Muscle of leg (tissue), 11 donors: ENCODE results near the gene ZNF354B. TPM values are rescaled to one million over a fixed set of nuclear protein-coding genes. Genes with fewer than 3 reads are reported as not detected.
"Not testable (repeated sequence)": the region's sequence is repeated elsewhere in the genome, so short reads cannot be mapped to it uniquely, and the experiment has no call there.

Experiments used
- DNase-seq: peaks from one replicate; pipeline ENCODE4 v3.0.0; 2013
- H3K27ac ChIP-seq: one replicate; pipeline ENCODE4 v1.5.1; 2013; ENCODE audit warnings: mild to moderate bottlenecking, low read length, control low read depth
- H3K27me3 ChIP-seq: one replicate; pipeline ENCODE4 v1.6.1; 2013; ENCODE audit warnings: low read length; ENCODE audit not compliant: control insufficient read depth, insufficient read depth
- H3K36me3 ChIP-seq: one replicate; pipeline ENCODE4 v1.6.1; 2013; ENCODE audit warnings: low read length; ENCODE audit not compliant: control insufficient read depth, insufficient read depth
- H3K4me1 ChIP-seq: one replicate; pipeline ENCODE4 v1.6.1; 2013; ENCODE audit warnings: low read length; ENCODE audit not compliant: control insufficient read depth, insufficient read depth
- H3K4me3 ChIP-seq: one replicate; pipeline ENCODE4 v1.5.1; 2013; ENCODE audit warnings: low read length, control low read depth
- H3K9me3 ChIP-seq: replicated peaks from 2 replicates; pipeline ENCODE4 v1.6.1; 2013; ENCODE audit warnings: low read depth, low read length; ENCODE audit not compliant: control insufficient read depth
- WGBS: methylation state at CpG from one replicate; pipeline ENCODE4 v1.1.5; 2013; ENCODE audit warnings: missing lambda C conversion rate; ENCODE audit not compliant: insufficient coverage; 5-methylcytosine and 5-hydroxymethylcytosine counted together
- polyA plus RNA-seq, 8 donors: library from polyadenylated mRNA; unstranded; fragments of 120-200 nt; gene quantifications; one replicate each; pipeline versions ENCODE4 v1.2.1 to v1.2.3, GENCODE V29; 2013; ENCODE audit warnings: inconsistent platforms in 1 of 8, low replicate concordance in 1 of 8; ENCODE audit not compliant: insufficient read length in 8 of 8, insufficient read depth in 1 of 8
- total RNA-seq: library from RNA; stranded (reverse); fragments of 120-200 nt; gene quantifications from one replicate; pipeline ENCODE4 v1.2.4, GENCODE V29; 2013

The ZNF354B gene
- total and polyA plus RNA-seq, 9 donors, result 10.8 to 16.2 (median 13.3) TPM

GRCh38 chr5:178870411-178870810 is 10.7 kb downstream of the ZNF354B start:
- H3K9me3 ChIP-seq, result peaks cover 18% of the 10 kb centered on the region
- WGBS, result 98% methylated on average over 6 of the region's 8 CpGs
- no peak overlapping the region for H3K4me3 ChIP-seq
- no peak overlapping the region for H3K27ac ChIP-seq
- H3K4me1 ChIP-seq, result no peaks in the 10 kb centered on the region
- H3K27me3 ChIP-seq, result no peaks in the 10 kb centered on the region
- no peak for DNase-seq
- H3K36me3 ChIP-seq, result peaks cover 62% of the 10 kb centered on the region

- no CpG with 5 or more reads among the region's 1 CpG for WGBS
- Histone ChIP-seq H3K9me3 (peaks cover 30% of the 10 kb centered on the region), H3K36me3 (peaks cover 64% of the 10 kb centered on the region), H3K4me1 (no peaks in the 10 kb centered on the region), H3K27me3 (no peaks in the 10 kb centered on the region), H3K27ac (no peak overlapping the region), H3K4me3 (no peak overlapping the region)
- no peak for DNase-seq
Measured at GRCh38 chr5:178872302-178872701, 12.5 kb downstream of the ZNF354B start.

- H3K36me3 ChIP-seq, result peaks cover 33% of the 10 kb centered on the region
- no CpG with 5 or more reads among the region's 4 CpGs for WGBS
- not testable (repeated sequence) for H3K27me3 ChIP-seq, H3K4me1 ChIP-seq, DNase-seq, H3K27ac ChIP-seq, H3K4me3 ChIP-seq
- peaks cover 63% of the 10 kb centered on the region for H3K9me3 ChIP-seq
Measured at GRCh38 chr5:178883115-178883694, 23.5 kb downstream of the ZNF354B start.

GRCh38 chr5:178883815-178884430 is 24.2 kb downstream of the ZNF354B start:
- no CpG with 5 or more reads among the region's 6 CpGs for WGBS
- Histone ChIP-seq H3K4me1 (no peaks in the 10 kb centered on the region), H3K9me3 (peaks cover 59% of the 10 kb centered on the region), H3K4me3 (no peak overlapping the region), H3K27ac (no peak overlapping the region), H3K36me3 (peaks cover 30% of the 10 kb centered on the region), H3K27me3 (no peaks in the 10 kb centered on the region)
- no peak for DNase-seq

- H3K36me3 ChIP-seq, result no peaks in the 10 kb centered on the region
- H3K4me1 ChIP-seq, result no peaks in the 10 kb centered on the region
- H3K27me3 ChIP-seq, result no peaks in the 10 kb centered on the region
- peak; percentile 77 for DNase-seq
- no peaks in the 10 kb centered on the region for H3K9me3 ChIP-seq
- H3K27ac ChIP-seq, result peak within 1 kb of the TSS; percentile 65
- H3K4me3 ChIP-seq, result peak within 1 kb of the TSS; percentile 58
- WGBS, result under 1% methylated on average over 75 of the region's 79 CpGs
Measured at GRCh38 chr5:178895615-178896571, 36.1 kb downstream of the ZNF354B start, which contains the start of gene ZFP2. ZFP2 (plus strand) TSS chr5:178895913; CDS start chr5:178931314, 35,401 bp downstream.

- WGBS, result 80% methylated on average over 3 of the region's 5 CpGs
- no peaks in the 10 kb centered on the region for H3K4me1 ChIP-seq
- peaks cover 16% of the 10 kb centered on the region for H3K9me3 ChIP-seq
- DNase-seq, result no peak
- H3K27ac ChIP-seq, result no peak overlapping the region
- no peaks in the 10 kb centered on the region for H3K27me3 ChIP-seq
- no peaks in the 10 kb centered on the region for H3K36me3 ChIP-seq
- H3K4me3 ChIP-seq, result no peak overlapping the region
Measured at GRCh38 chr5:178899289-178899688, 39.5 kb downstream of the ZNF354B start.

- H3K4me3 ChIP-seq, result no peak overlapping the region
- H3K36me3 ChIP-seq, result peaks cover 4% of the 10 kb centered on the region
- H3K9me3 ChIP-seq, result peaks cover 30% of the 10 kb centered on the region
- H3K27me3 ChIP-seq, result no peaks in the 10 kb centered on the region
- DNase-seq, result no peak
- H3K27ac ChIP-seq, result no peak overlapping the region
- WGBS, result no CpG with 5 or more reads among the region's 3 CpGs
- no peaks in the 10 kb centered on the region for H3K4me1 ChIP-seq
Measured at GRCh38 chr5:178902849-178903248, 43.1 kb downstream of the ZNF354B start.

- peaks cover 90% of the 10 kb centered on the region for H3K9me3 ChIP-seq
- no peak for DNase-seq
- no peaks in the 10 kb centered on the region for H3K4me1 ChIP-seq
- no peaks in the 10 kb centered on the region for H3K27me3 ChIP-seq
- WGBS, result no CpG with 5 or more reads among the region's 11 CpGs
- H3K27ac ChIP-seq, result no peak overlapping the region
- H3K4me3 ChIP-seq, result no peak overlapping the region
- H3K36me3 ChIP-seq, result peaks cover 15% of the 10 kb centered on the region
Measured at GRCh38 chr5:178931846-178932760, 72.3 kb downstream of the ZNF354B start.
